ENCODE measurements around the gene MED27.
"Not testable (repeated sequence)": the region's sequence is repeated elsewhere in the genome, so short reads cannot be mapped to it uniquely, and the experiment has no call there.

The MED27 gene

DNA sequence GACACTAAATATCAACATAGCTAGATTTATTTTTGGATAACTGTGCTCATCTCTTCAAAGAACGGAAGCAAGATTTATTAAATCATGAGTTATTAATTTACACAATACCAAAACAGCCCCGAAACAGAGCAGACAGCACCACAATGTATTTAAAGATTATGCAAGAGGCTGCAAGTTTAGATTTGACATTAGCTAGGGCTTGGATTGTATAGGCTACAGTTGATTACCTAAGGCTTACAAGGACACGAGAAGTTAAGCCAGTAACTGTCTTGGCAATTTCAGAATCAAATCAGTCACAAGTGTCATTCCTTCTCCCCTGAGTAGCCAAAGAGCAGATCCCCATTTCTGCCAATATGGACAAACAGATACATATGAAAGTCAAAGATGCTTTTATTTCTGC, 152.6 kb downstream of the MED27 start:
- no peak for DNase-seq

DNA sequence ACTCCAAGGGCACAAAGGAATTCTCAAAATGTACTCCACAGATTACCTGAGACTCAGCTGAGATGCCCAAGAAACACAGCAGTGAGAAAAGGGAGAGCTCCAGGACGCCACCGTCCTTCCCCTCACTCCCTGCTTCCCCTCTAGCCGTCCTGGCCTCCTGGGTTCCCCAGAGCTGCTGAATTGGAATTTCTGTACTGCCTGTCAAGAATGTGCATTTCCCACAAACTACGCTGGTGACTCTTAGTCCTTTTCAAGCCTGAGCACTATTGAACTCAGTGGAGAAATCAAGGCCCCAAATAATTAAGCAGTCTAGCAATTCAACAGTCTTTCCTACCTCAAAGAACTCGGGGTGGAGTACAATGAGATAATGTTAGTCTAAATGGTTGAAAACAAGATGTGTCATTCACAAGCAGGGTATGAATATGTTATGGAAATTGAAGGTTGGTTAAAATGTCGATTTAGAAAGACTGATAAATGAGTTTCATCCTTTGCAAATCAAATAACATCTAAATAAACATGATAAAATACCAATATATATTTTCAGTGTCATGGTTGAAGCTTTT, 153.2 kb downstream of the MED27 start:
- no peak for DNase-seq

DNA sequence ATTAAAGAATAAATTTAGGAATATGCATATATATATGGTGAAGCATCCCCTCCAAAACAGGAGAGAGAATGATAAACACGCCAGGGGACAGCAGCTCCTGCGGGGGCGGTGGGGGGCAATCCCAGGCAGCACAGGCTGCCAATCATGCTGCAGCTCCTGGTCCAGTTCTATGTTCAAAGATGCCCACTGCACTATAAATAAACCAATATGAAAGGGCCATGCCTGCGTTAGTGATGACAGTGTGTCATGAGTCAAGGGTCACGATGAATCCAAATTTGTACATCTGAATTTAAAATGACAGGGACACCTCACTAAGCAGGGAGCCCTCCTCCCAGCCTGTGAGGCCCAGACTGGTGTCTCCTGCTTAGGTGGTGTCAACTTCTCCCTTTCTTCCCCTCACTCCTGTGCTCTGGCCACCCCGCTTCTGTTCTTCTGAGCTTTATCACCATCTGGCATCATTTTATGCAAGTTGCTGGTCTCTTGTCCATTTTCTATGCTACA, 153.9 kb downstream of the MED27 start:
- no peak for DNase-seq

DNA sequence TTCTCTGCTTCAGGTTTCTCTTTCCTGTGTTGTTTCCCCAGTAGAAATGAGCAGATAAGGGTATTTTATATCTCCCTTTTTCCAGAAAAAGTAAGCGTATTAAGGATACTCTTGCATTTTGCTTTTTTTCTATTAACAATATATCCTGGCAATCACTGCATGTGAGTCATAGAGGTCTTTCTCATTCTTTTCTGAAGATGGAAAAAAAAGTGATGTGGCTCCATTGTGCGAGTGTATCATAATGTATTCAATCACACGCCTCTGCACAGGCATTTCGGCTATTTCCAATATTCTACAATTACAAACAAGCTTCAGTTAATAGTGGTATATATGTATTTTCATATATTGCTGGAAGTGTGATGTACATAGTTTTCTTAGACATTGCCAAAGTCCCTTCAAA, 155.9 kb downstream of the MED27 start:
- no peak for DNase-seq

DNA sequence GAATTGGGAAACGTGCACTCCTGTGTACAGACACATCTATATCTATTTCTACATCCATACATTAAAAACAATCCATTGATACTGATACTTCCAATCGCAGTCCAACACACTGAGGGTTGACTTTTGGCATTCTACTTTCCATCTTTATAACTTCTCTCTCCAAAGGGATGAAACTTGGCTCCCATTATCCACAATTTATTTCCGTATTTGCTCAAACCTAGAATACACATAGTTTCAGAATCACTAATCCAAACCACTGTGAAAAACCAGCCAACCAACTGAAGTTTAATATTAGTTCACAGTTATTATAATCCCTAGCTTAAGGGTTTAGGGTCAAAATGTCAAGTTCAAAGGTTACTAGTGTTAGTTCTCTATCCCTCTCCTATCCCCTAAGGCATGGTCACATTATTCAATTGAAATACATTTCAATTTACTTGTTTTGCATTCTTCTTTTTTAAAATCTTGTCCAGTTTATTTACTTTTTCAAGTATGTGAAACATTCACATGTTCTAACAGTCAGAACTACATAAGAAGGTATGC, 156.5 kb downstream of the MED27 start:
- no peak for DNase-seq

DNA sequence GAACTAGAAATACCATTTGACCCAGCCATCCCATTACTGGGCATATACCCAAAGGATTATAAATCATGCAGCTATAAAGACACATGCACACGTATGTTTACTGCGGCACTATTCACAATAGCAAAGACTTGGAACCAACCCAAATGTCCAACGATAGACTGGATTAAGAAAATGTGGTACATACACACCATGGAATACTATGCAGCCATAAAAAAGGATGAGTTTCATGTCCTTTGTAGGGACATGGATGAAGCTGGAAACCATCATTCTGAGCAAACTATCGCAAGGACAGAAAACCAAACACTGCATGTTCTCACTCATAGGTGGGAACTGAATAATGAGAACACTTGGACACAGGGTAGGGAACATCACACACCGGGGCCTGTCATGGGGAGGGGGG, 158.0 kb downstream of the MED27 start:
- DNase-seq = not testable (repeated sequence)

DNA sequence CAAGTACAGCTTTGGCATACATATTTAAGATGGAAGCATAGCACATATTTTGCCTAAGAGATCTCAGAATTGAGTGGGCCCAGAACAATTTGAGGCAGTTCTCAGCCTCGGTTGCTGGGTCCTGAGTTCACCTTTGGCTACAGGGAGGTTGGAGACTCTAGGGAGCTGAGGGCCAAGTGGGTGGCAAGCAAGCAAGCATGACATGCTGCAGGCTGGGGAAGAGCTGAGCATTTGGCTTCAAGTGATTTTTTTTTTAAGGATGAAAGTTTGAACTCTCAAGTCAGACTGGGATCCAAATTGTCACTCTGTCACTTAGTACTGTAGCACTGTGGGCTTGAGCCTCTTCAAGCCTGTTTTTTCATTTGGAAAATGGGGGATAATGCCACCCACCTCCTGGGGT, 160.5 kb downstream of the MED27 start:
- no peak for DNase-seq

DNA sequence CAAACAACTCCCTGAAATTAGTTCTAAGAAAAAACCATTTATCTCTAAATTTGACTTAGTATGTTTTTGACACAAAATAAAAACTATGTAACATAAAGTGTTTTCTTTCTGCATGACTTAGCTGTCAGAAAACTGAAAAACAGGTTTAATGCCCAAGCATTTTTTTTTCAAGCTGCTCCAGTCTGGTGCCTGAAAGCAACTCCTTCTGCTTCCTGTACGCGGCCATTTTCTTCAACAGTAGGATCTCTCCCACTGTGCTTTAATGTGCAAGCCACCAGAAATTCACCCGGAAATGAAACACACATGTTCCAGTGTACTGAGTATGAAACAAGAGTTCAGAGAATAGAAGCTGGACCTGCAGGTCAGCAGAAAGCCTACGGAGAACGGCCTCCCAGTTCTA, 161.2 kb downstream of the MED27 start:
- DNase-seq = no peak

DNA sequence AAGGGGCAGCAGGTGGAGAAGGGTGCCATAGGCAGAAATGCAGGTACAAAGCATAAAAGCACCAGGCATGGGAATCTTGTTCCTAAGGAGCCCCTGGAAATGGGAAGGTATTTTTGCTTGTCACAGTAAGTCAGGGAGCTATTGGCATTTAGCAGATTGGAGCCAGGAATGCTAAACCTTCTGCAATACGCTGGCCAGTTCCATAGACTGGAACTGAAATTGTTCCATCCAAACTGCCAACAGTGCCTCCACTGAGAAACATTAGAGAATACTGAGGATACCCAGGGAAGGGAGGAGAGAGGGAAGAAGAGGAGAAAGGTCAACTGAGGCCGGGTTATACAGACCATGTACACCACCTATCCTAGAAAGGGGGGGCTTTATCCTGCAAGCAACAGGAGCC, 162.7 kb downstream of the MED27 start:
- no peak for DNase-seq

DNA sequence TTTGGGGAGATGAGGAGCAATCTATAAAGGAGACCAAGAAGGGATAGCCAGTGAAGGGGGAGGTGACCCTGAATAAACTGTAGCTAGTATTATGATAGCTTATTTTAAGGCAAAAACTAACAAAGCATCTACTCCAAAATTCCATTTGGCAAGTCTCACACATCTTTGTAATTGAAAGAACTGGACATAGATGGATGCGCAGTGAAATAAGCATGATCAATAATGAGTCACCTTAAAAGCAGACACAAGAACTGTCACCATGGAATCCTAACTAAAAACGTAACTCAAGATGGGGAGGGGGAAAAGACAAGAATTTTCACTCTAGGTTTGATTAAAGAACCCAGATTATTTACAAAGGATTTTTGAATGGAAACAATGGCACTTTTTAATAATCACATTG, 164.5 kb downstream of the MED27 start:
- no peak for DNase-seq

DNA sequence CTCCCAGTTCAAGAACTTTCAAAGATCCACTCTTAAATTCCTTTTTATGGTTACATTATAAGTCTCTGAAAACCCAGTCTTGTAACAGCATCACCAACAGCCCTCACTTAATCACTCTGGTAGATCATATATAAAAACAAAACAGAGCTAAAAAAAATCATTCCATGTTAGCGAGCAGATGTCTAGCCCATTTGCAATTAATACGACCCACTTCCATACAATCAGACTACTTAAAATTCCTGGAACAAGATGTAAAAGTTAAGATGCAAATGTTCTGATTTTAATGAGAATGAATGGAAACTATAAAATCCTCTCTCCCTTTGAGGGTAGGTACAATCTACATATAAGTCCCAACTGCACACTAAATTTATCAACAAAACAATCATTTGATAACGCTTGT, 167.0 kb downstream of the MED27 start:
- DNase-seq = no peak

DNA sequence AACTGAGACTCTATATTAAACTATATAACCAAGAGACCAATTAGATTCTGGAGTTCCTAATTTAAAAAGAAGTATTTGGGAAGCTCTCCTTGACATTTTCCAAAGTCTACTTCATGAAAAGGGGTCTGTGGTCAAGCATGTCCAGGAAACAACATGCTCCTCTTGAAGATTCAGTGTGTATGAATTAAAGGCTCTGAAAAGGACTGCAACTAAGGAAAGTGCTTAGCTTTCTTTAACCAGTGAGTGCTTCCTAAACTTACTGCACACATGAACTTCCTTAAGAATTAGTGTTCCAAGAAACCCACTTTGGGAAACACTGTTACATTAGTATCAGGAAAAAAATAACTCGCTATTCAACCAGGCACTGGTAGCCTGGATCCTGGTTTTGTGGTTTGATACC, 167.6 kb downstream of the MED27 start:
- DNase-seq = no peak

DNA sequence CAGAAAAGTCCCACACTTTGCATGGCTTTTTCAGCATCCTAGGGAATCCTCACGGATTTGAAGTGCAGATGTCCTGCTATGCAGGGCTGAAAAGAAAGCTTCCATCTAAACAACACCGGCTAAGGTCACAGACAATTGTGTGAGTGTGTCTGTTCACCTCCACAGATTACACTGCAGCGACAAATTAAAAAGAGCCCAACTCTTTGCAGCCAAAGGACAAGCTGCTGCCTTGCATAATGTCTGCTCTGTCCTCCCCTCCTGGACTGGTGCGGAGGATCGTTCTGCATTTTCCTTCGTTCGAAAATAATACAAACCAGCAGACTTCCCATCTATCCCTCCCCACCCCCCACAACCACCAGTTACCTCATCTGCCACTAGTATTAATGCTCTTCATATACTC, 169.1 kb downstream of the MED27 start:
- DNase-seq = no peak

DNA sequence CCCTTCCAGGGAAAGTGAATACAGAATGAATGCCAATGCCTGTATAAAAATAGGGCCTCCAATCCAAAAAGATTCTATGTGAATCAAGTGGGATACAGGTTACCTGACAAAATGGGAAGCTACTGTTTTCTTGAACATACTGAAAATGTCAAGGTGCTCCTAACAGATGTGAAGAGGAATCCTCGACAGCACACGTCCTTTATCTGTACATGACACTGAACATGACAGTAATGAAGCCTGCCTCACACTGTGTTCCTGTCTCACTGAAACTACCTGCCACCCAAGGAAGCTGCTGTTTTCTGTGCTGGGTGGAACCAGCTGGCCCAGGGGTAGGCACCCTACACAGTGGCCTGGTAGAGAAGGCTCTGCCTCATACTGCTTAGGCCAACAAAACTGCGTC, 174.5 kb downstream of the MED27 start:
- DNase-seq = no peak

DNA sequence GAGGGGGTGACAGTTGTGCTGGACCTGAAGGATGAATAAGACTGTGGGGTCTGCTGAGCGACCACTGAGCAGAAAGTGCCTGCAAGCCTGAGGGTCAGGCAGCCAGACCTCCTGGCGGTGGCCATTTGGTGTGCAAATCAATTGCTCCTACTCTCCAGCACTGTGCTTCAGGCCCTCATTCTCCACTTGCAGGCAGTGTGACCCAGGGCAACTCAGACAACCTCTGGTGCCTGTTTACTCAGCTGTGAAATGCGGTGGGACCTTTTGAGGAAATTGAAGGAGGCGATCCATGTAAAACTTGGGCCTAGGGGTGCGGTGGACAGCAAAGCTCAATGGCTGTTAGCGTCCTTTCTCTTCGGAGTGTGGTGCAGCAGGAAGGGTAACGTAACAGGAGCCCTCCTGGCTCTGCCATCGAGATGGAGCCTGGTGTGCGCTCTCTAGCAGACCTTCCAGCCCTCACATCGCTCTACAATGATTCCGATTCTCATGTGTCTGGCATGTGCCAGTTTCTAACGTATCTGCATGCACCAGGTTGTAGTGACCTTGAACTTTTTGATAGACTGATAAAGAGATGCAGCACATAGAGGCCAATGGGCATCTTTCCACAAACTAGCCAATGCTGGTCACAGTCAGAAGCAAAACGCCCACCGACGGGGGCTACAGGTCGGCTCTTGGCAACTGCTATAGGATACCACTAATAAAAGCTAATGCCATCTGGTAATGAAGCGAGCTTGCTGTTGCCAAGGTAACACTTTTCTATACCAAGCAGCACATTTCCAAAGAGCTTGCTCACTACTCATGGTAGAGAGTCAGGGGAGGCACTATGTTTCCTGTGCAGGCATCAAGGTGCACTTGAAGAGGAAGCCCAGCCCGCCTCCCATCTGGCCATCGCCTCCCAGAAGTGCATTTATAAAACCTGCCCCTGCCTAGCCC, 180.1 kb downstream of the MED27 start:
- no peak for DNase-seq

DNA sequence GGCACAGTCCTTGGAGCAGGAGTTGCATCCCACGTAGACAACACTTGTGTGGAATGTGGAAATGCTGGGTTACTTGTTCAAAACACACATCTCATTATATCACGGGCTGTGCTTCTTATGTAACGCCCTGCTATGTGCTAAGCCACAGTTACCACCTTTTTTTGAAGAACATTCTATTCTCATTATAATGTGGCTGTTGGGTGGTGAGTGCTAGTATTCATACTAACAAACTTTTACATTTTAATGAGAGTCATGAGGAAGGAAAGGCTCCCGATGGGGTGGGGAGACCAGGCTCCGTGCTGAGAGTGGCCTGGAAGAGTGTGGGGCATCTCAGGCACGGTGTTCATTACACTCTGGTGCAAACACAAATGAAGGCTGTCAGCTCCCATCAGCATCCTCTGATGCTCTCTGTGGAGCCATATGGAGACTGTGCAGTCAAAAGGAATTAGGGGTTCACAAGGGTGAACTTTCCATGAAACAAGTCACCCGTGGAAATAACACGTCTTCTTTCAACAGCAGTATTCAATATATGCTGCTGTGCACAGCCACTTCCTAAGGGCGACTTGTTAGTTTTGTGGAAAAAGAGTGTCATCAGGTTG, 186.7 kb downstream of the MED27 start:
- DNase-seq = no peak

DNA sequence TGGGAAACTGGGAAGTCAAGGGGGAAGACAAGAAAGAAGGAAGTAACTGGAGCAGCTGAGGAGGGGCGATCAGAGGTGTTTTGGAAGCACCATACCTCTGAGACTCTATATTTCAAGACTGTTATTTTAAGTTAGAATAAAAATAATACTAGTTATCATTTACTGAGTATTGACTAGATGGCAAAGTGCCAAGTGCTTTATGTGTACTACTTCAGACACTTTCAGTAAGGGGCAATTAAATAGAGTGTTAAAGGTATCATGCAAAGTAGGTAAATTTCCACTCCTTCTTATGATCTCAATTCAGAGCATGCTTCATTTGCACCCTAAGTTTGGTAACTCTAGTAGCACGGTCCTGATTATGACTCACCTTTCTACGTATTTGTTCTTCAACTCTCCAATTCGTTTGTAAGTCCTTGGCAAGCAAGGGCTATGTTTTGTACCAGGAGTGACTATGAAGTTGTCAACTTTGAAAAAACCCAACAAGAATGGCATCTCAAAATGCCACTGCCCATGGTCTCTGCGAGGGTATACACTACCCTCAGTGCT, 187.4 kb downstream of the MED27 start:
- no peak for DNase-seq

DNA sequence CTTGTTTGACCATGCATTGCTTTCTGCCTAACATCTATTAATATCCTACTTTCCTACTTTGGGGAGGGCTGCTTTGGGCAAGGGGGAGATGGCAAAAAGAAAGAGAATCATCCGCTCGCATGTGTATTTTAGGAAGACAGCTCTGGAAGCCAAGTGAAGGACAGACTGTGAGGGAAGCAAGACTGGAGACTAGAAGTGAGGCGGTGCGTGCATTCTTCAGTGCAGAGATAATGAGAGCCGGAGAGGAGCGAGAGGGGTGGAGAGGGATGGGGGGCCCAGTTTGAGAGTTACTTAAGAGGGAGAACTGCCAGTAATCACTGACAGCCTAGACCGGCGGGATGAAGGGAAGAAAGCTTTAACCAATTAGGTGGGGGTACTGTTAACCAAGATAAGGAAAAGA, 188.1 kb downstream of the MED27 start:
- no peak for DNase-seq

DNA sequence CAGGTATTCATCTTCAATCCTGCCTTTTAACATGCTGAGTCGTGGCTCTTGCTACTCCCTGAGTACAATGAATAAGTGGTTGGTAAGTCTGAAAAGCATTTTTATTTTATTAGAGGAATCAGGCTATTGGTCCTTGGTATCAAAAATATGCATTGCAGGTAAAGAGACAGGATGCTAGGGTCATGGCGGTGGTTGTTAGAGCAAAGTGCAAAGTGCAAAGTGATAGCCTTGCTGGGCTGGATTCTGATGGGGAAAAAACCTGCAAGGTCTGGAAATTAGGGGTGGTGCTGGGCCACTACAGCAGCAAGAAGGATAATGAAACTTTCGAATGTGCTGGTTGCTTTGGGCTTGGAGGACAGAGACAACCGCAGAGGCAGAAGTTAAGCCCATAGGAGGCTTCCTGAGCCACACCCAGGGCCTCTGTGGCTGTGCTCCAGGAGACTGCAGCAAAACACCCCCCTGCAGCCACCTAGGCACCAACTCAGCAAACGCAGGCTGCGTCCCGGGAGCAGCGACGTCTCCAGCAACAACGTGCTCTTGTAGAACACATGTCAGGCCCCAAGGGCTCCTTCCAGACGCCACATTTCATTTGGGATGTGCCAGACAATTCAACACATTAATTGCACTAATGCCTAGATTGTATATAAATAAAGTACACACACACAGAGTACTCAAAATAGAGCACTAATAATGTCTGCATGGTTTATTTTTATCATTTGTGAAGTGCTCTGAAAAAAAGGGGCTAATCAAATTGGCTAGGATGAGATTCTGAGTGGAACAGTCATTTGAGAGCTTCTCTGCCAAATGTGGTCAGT, 190.0 kb downstream of the MED27 start:
- DNase-seq = no peak

DNA sequence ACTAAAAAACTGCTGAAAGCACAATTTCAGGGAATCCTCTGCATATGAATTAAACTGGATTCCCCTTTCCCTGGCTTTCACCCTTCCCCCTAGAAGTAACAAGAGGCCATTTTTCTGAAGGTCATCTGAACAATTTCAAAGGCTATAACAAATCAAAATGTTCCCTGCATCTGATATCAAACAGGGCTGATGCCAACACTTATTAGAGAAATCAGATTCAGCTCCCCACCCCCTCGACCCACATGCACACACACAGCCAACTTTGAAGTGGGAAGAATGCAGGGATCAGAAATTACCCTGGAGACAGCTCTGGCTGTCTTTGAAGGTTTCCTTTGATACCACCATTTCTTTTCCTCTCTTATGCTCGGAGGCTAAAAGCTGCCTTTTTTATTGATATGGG, 190.7 kb downstream of the MED27 start:
- no peak for DNase-seq

DNA sequence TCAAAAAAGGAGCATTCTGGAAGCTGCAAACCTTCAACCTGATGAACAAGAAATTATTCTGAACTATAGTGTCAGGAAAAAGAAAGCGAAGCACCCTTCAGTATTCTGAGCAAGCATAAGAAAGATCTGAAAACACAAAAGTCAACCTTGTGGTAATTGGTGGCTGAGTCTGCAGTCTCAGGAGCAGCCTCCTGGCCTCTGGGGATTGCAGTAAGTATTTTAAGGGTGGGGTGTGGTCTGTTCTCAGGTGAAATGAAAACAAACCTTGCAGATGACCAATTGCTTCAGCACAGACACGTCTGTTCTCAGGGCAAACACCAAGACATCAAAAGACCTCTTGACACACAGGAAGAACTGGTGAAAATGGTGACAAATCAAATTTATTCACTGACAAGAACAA, 192.0 kb downstream of the MED27 start:
- DNase-seq = no peak

All from hypothalamus (tissue), 51 donors.